GM18951 (cell line): ENCODE data around the gene CCT3.

Source experiments
- POLR2A ChIP-seq: IDR thresholded peaks from 4 replicates; pipeline ENCODE4 v1.6.1; 2011; ENCODE audit warnings: mild to moderate bottlenecking; ENCODE audit not compliant: insufficient read length, insufficient read depth; ENCODE audit errors: extremely low read depth
- in situ Hi-C: fragments of 300-500 bp; cut with MboI; formaldehyde crosslinking; loops from one replicate; pipeline ENCODE4 v1.12.0; 2022; ENCODE audit warnings: low sequenced_read_pairs, mixed read lengths, inconsistent platforms; ENCODE audit not compliant: unreplicated experiment

CCT3 gene

DNA sequence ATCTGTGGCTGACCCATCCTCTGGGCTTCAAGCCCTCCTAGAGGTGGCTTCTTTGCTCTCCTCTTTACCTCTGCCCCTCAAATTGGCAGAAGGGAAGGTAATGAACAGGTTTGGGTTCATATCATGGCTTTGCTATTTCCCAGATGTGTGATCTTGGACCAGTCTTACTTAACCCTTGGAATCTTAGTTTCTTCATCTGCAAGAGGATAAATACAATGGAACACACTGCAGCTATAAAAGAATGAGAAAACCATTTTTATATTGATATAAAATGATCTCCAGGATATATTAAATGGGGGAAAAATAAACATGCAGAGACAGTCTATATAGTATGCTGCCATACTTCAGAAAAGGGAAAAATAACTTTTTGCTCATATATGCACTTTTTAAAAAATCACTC, 48.2 kb downstream of the CCT3 start:
- TF ChIP-seq POLR2A, result no peak
- in situ Hi-C loops, result no loop called here

DNA sequence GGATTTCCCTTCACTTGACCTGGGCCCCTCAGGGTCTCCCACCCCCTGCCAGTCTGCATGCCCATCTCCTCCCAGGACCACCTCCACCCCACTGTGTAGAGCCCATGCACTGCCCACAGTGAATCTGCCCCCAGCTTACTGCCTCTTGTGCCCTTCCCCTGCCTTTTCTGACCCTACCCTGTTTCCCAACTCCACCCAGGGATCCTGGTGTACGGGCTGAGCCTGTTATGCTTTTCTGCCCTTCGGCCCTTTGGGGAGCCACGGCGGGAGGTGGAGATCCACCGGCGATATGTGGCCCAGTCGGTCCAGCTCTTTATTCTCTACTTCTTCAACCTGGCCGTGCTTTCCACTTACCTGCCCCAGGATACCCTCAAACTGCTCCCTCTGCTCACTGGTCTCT, 52.0 kb downstream of the CCT3 start:
- in situ Hi-C loops, result no loop called here
- TF ChIP-seq POLR2A, result no peak

DNA sequence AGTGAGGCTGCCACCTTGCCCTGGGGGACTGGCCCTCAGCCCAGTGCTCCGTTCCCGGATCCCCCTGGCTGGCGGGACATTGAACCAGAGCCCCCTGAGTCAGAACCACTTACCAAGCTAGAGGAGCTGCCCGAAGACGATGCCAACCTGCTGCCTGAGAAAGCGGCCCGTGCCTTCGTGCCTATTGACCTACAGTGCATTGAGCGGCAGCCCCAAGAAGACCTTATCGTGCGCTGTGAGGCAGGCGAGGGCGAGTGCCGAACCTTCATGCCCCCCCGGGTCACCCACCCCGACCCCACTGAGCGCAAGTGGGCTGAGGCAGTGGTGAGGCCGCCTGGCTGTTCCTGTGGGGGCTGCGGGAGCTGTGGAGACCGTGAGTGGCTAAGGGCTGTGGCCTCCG, 52.7 kb downstream of the CCT3 start:
- in situ Hi-C loops, result no loop called here
- TF ChIP-seq POLR2A, result no peak

DNA sequence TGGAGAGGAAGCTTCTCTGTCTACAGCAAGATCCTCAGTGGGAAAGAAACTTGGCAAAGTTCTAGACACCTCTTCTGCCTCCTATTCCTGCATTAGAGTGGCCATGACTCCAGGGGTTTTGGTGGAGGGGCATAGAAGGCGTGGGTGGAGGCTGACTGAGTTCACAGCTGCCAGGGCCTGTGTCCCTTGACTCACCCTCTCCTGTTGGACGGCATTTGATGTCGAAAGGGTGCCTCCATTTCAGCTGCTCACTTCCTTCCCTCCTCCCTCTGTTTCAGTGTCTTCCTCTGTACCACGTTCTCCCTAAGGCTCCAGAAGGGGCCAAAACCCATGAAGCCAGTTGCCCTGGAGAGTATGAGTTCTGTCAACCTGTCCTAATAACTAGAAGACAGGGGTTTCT, 53.3 kb downstream of the CCT3 start:
- in situ Hi-C loops, result no loop called here
- TF ChIP-seq POLR2A, result no peak

DNA sequence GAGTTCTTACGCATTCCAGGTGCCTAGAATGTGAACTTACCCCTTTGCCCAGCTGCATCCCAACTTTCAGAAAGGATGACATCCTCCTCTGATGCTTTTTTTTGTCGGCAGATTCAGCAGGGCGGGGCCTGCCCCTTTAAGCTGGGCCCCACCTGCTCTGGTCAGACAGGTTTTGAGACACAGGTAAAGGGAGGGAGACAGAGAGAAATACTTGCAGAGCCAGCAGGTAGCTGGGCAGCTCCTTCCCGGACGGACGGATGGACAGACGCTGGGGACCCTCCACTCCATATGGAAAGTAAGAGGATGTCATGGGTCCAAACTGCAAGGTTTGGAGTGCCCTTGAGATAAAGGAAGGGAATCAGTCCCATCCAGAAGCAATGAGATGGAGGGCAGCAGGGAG, 54.0 kb downstream of the CCT3 start, which contains the start of gene TMEM79:
TSS of gene TMEM79 (plus strand) at position 214 of the 400 bp plus-strand sequence. CDS start 902 bp downstream, outside the sequence.
- no peak for TF ChIP-seq POLR2A
- in situ Hi-C loops, result no loop called here

DNA sequence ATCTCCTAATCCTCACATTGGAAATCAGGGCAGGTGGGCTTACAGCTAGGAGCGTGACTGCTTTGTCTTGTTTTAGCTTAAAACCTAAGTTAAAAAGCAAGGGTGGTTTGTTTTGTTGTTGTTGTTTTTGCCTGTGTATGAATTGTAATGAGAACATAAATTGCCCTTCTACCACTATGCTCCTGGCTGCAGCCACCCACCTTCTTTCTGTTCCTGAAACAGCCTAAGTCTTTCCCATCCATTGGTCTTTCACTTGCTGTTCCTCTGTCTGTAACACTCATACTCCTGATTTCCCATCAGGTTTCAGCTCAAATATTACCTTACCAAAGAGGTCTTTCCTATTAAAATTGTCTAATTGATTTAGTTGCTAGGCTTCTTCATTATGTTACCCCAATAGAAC, 54.6 kb downstream of the CCT3 start:
- TF ChIP-seq POLR2A, result no peak
- in situ Hi-C loops, result no loop called here

DNA sequence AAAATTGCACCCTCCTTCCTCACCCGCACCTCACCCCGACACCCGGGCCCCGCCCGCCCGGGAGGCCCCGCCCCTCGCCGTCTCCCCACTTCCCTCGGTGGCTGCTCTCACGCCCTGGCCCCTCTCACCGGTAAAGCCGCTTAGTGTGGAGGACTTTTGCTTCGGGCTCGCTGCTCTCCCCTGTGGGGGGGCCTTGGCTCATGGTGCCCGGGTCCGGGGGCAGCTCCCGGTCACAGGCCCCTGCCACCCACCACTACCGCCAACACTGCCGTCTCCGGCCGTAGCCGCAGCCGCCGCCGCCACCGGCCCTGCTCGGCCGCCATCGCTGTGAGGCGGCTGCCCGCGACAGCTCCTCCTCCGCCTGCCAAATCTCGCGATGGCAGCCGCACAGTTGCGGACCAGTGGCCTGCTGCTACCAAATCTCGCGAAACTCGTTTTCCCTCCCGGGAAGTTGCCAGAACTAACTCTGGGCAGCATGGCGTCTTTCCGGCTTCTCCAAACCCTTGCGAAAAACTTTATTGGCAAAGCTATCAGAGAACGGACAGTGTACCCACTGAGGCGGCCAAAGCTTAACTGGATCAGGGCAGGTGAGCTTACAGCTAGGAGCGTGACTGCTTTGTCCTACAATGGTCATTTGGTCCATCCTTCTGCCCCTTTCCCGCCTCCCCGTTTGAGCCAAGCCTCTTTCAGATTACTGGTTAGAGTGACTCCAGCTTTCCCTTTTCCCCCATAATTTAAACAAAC, 55.4 kb downstream of the CCT3 start, which contains the start of gene SMG5:
TSS of gene SMG5 (minus strand) at position 347 of the 744 bp plus-strand sequence. CDS start at position 202, 145 bp downstream.
- in situ Hi-C loops, result no loop called here
- TF ChIP-seq POLR2A, result peak; percentile 98

DNA sequence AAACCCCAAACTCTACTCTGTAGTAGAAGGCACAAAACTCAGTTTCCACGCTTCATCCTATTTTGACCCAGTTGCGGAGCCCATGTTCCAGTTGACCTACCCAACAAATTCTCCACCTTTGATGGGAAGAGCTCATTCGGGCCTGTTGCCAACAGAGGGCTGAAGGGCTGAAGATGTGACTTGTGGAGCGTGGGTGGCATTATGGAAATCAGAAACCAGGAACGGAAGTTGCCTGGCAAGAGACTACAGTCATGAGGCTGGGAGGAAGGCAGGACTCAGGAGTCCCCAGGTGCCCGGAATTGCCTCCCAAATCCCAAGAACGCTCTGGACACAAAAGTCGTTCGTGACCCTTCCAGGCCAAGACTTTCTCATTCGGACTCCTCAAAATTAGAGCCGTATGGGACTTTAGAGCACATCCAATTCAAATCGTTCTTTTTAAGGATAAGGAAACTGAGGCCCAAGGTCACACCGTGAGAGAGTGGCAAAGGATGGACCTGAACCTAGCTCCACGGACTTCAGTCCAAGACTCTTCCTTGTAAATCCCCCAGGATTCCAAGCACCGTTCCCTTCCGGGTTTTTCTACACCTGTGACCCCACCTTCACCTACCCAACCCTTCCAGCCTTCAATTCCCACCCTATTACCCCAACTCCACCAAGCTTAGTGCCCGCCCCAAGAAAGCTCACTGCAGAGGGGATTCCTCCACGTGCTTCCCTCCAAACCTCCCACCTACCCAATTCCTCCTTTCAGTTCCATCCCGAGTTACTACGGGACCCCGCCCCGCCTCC, 56.2 kb downstream of the CCT3 start:
- in situ Hi-C loops, result no loop called here
- no peak for TF ChIP-seq POLR2A

DNA sequence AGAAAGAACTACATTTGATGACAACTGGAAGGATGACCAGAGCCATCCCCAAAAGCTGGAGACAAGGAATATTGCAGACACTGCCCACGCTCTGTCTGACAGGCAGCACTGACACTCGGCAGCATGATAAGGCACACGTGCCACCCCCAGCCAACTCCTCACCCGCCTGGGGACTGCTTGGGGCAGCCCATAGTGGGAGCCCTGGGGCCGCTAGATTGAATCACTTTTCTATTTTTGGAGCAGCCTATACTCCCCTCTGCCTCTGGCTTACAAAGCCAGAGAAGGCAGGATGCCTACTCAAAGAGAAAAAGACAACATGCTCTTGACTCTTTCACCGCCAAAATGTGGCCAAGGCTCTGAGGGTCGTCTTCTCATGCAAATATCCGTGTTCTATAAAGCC, 56.8 kb downstream of the CCT3 start:
- in situ Hi-C loops, result no loop called here
- TF ChIP-seq POLR2A, result no peak

DNA sequence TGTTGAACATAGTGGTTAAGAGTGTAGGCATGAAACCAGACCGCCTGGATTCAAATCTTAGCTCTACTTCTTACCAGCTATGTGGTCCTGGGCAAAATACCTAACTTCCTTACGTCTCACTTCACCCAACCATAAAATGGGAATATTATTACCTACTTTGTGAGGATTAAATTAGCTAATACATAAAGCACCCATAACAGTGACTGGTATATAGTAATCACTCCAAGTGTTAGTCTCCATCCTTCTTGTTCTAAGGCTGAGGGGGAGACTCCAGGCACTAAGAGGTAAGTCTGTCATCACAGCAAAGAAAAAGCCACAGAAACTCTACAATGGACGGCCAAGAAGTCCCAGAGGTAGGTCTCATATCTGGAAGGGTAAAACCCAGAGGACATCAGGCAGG, 58.3 kb downstream of the CCT3 start:
- in situ Hi-C loops, result no loop called here
- TF ChIP-seq POLR2A, result no peak

DNA sequence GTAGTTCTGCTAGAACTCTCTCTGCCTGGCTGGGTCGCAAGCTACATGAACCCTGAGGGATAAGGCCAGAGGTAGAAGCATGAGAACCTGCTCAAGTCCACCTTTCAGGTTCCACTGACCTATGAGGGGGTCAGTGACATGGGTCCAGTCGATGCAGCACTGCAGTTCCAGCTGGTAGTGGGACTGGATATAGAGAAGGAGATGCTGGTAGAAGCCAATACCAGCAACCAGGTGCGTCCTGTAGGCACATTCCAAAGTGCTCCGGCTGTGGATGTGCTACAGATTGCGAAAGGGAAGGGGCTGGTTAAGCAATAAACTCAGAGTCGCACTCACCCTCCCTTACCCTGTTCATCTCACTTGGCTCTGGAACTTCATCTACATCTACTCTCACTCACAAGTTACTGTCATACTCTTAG, 61.1 kb downstream of the CCT3 start:
- in situ Hi-C loops, result no loop called here

DNA sequence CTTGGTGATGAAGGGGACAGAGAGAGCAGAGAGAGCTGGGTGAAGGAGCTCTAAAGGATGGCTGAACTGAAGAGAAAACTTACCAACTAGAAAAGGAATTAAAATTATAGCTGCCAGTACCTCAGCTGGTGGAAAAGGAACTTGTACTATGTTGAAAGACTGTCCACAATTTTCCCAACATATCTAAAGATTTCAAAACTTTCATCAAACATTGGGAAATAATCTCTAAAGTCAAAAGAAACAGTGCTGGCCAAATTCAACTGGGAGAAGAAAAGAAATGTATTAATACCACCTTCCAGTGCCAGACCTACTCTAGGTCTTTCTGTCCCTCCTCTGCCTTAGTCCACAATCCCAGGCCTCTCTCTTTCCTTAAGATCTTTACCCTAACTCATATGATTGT, 61.6 kb downstream of the CCT3 start:
- in situ Hi-C loops, result no loop called here
- TF ChIP-seq POLR2A, result no peak

More for the DNA sequence above, 61.1 kb downstream of the CCT3 start:
- no peak for TF ChIP-seq POLR2A

DNA sequence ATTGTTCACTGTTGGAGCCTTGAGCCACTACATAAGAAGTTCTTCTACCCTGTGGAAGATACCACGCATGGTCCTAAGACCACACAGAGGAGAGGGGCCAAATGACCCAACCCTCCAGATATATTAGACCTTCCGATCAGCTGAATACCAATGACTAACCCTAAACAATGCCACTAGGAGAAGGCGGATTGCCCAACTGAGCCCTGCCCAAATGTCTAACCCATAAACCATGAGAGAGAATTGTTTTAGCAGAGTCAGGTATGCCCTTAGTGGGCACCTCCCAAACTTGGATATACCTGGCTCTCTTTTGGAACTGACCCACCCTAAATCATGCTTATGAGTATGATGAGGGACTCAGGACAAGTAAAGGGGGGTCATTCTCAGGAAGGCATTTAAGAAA, 67.8 kb downstream of the CCT3 start:
- in situ Hi-C loops, result no loop called here
- no peak for TF ChIP-seq POLR2A

DNA sequence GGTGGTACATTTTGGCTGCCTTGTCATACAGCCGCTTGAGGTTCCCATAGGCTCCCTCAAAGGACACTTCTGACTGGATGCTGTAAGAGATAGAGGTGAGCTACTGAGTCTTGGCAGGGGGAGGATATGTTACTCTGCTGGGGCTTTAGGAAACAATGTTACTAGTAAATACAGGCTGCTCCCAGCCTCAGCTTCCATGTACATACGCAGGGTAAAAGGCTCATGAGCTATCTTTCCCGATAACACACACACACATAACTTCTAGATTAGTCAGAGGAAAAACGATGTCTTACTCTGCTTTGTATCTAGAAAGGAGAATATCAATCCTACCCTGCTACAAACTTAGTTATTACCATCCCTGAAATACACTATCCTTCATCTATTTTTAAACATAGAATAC, 69.8 kb downstream of the CCT3 start:
- in situ Hi-C loops, result no loop called here
- no peak for TF ChIP-seq POLR2A
